H1 (cell line): Measurements from ENCODE around the gene TTC28. TPM values are rescaled to one million over a fixed set of nuclear protein-coding genes. Genes with fewer than 3 reads are reported as not detected.

Experiments
- CTCF ChIA-PET: fragments of 300-600 bp; sonication (Branson Sonifier 250); formaldehyde crosslinking; loops from one replicate; lab custom pipeline; 2021; ENCODE audit not compliant: partially characterized antibody; lab: Charles Lee
- POLR2A ChIA-PET: fragments of 300-600 bp; sonication (Branson Sonifier 250); formaldehyde crosslinking; loops from one replicate; lab custom pipeline; 2021; ENCODE audit warnings: inconsistent platforms; ENCODE audit not compliant: partially characterized antibody; lab: Charles Lee
- DNase-seq, 2 experiments: peaks; one replicate each; pipeline versions ENCODE4 v3.0.0 to v3.0.0-alpha.2; 2010 to 2022; ENCODE audit warnings: low spot score in 2 of 2, low read depth in 1 of 2, mixed read lengths in 1 of 2
- FAIRE-seq: peaks from 2 replicates; lab custom pipeline; 2011; peaks lifted over from hg19 to GRCh38; lab: Jason Lieb, UNC
- H2AFZ ChIP-seq: 2 replicates; pipeline ENCODE4 v1.8.1; 2012; ENCODE audit warnings: low read length, inconsistent platforms
- H2AK5ac ChIP-seq: 2 replicates; pipeline ENCODE4 v1.6.1; 2013; ENCODE audit warnings: low read depth, low read length
- H2BK120ac ChIP-seq: replicated peaks from 2 replicates; pipeline ENCODE3; 2013; ENCODE audit warnings: low read depth, low read length, inconsistent platforms
- H2BK12ac ChIP-seq: 2 replicates; pipeline ENCODE4 v1.6.1; 2013; ENCODE audit warnings: low read depth, low read length
- H2BK15ac ChIP-seq: 2 replicates; pipeline ENCODE4 v1.6.1; 2013; ENCODE audit warnings: low read length
- H2BK20ac ChIP-seq: 2 replicates; pipeline ENCODE4 v1.6.1; 2013; ENCODE audit warnings: low read length
- H2BK5ac ChIP-seq: 2 replicates; pipeline ENCODE4 v1.6.1; 2013; ENCODE audit warnings: low read depth, low read length
- H3K14ac ChIP-seq: 2 replicates; pipeline ENCODE4 v1.6.1; 2013; ENCODE audit warnings: inconsistent platforms; ENCODE audit not compliant: insufficient read length
- H3K18ac ChIP-seq: 2 replicates; pipeline ENCODE4 v1.6.1; 2013; ENCODE audit warnings: low read length; ENCODE audit errors: extremely low read depth
- H3K23ac ChIP-seq: 2 replicates; pipeline ENCODE4 v1.6.1; 2013; ENCODE audit warnings: inconsistent platforms; ENCODE audit not compliant: insufficient read length
- H3K23me2 ChIP-seq: 2 replicates; pipeline ENCODE4 v1.6.1; 2013; ENCODE audit warnings: low read depth, low read length
- H3K27ac ChIP-seq: 2 replicates; pipeline ENCODE4 v1.6.1; 2011; ENCODE audit warnings: low read depth, low read length, inconsistent platforms
- H3K27me3 ChIP-seq, 4 experiments: replicated peaks in 1 of 4; 1 replicate in 1 of 4; 2 replicates in 3 of 4; pipeline versions ENCODE4 v1.6.1 to v1.8.1; 2011 to 2013; ENCODE audit warnings: low read length in 3 of 4, mild to moderate bottlenecking in 3 of 4, inconsistent platforms in 2 of 4, mixed read lengths in 2 of 4, moderate library complexity in 1 of 4; ENCODE audit not compliant: control insufficient read depth in 3 of 4, insufficient read depth in 3 of 4; ENCODE audit errors: extremely low read depth in 1 of 4
- H3K36me3 ChIP-seq, 4 experiments: 2 replicates each; pipeline versions ENCODE4 v1.6.1 to v1.8.1; 2011 to 2013; ENCODE audit warnings: mild to moderate bottlenecking in 4 of 4, low read length in 3 of 4, moderate library complexity in 2 of 4, control low read depth in 1 of 4, inconsistent platforms in 1 of 4; ENCODE audit not compliant: insufficient read depth in 4 of 4, control insufficient read depth in 2 of 4
- H3K4ac ChIP-seq: replicated peaks from 2 replicates; pipeline ENCODE3; 2013; ENCODE audit warnings: low read length, low read depth, mixed read lengths, inconsistent platforms; ENCODE audit not compliant: insufficient read length
- H3K4me1 ChIP-seq, 4 experiments: replicated peaks in 1 of 4; 1 replicate in 1 of 4; 2 replicates in 3 of 4; pipeline versions ENCODE4 v1.6.1 to v1.8.1; 2011 to 2013; ENCODE audit warnings: low read length in 3 of 4, inconsistent platforms in 2 of 4, mixed read lengths in 1 of 4; ENCODE audit not compliant: insufficient read depth in 4 of 4, control insufficient read depth in 3 of 4
- H3K4me2 ChIP-seq, 2 experiments: 2 replicates each; pipeline versions ENCODE4 v1.6.1 to v1.8.1; 2011 to 2013; ENCODE audit warnings: low read depth in 2 of 2, low read length in 2 of 2, control low read depth in 1 of 2, inconsistent platforms in 1 of 2, mild to moderate bottlenecking in 1 of 2; ENCODE audit not compliant: insufficient read depth in 1 of 2
- H3K4me3 ChIP-seq, 4 experiments: fragments of 200-600, 300-600 bp in 1 of 4; sonication (generic), shearing (Covaris generic), sonication (Bioruptor Twin) in 1 of 4; 2 replicates each; pipeline versions ENCODE4 v1.5.1 to v1.8.1; 2011 to 2016; ENCODE audit warnings: low read length in 4 of 4, low read depth in 3 of 4, control low read depth in 2 of 4, inconsistent platforms in 2 of 4, mild to moderate bottlenecking in 2 of 4, mixed read lengths in 1 of 4, moderate library complexity in 1 of 4; ENCODE audit not compliant: insufficient read depth in 2 of 4; ENCODE audit errors: extremely low read depth in 1 of 4
- H3K56ac ChIP-seq: replicated peaks from 2 replicates; pipeline ENCODE3; 2013; ENCODE audit warnings: low read depth, mild to moderate bottlenecking, mixed read lengths, low read length, inconsistent platforms; ENCODE audit not compliant: insufficient read length
- H3K79me1 ChIP-seq: 2 replicates; pipeline ENCODE4 v1.6.1; 2013; ENCODE audit warnings: low read depth, low read length, control low read depth
- H3K79me2 ChIP-seq, 2 experiments: 2 replicates each; pipeline versions ENCODE4 v1.6.1 to v1.8.1; 2012 to 2013; ENCODE audit warnings: low read length in 2 of 2, mild to moderate bottlenecking in 2 of 2, inconsistent platforms in 1 of 2; ENCODE audit not compliant: insufficient read depth in 2 of 2, control insufficient read depth in 1 of 2
- H3K9ac ChIP-seq, 4 experiments: replicated peaks in 1 of 4; 1 replicate in 1 of 4; 2 replicates in 3 of 4; pipeline versions ENCODE4 v1.6.1 to v1.8.1; 2011 to 2013; ENCODE audit warnings: low read depth in 3 of 4, low read length in 3 of 4, control low read depth in 2 of 4, mild to moderate bottlenecking in 2 of 4, moderate library complexity in 2 of 4, inconsistent platforms in 1 of 4; ENCODE audit errors: extremely low read depth in 1 of 4
- H3K9me3 ChIP-seq, 2 experiments: 2 replicates each; pipeline versions ENCODE4 v1.6.1 to v1.8.1; 2012 to 2013; ENCODE audit warnings: mild to moderate bottlenecking in 2 of 2, moderate library complexity in 2 of 2, control low read depth in 1 of 2, inconsistent platforms in 1 of 2, low read depth in 1 of 2, low read length in 1 of 2, mixed read lengths in 1 of 2; ENCODE audit not compliant: insufficient read depth in 2 of 2
- H4K20me1 ChIP-seq, 2 experiments: replicated peaks in 1 of 2; 2 replicates each; pipeline versions ENCODE3 to v1.8.1; 2011 to 2013; ENCODE audit warnings: inconsistent platforms in 2 of 2, low read length in 2 of 2, mild to moderate bottlenecking in 1 of 2; ENCODE audit not compliant: insufficient read depth in 2 of 2, control insufficient read depth in 1 of 2
- H4K5ac ChIP-seq: 2 replicates; pipeline ENCODE4 v1.6.1; 2013; ENCODE audit warnings: low read length, low read depth, mixed read lengths, inconsistent platforms; ENCODE audit not compliant: insufficient read length
- H4K8ac ChIP-seq: 2 replicates; pipeline ENCODE4 v1.8.0; 2013; ENCODE audit warnings: mild to moderate bottlenecking, moderate library complexity, low read length, inconsistent platforms; ENCODE audit not compliant: insufficient read depth; ENCODE audit errors: extremely low read depth
- H4K91ac ChIP-seq: replicated peaks from 2 replicates; pipeline ENCODE3; 2013; ENCODE audit warnings: low read length, mixed read lengths, inconsistent platforms; ENCODE audit not compliant: insufficient read length
- EP300 ChIP-seq, 2 experiments: IDR thresholded peaks; 1 replicate in 1 of 2; 2 replicates in 1 of 2; pipeline ENCODE4 v1.6.1; 2011 to 2012; ENCODE audit warnings: low read depth in 2 of 2, low read length in 2 of 2, mild to moderate bottlenecking in 2 of 2, borderline replicate concordance in 1 of 2, inconsistent platforms in 1 of 2, moderate library complexity in 1 of 2
- NRF1 ChIP-seq: IDR thresholded peaks from 2 replicates; pipeline ENCODE4 v1.6.1; 2011; ENCODE audit warnings: mild to moderate bottlenecking, low read depth, low read length, improper control_type of control experiment
- TEAD4 ChIP-seq: IDR thresholded peaks from 2 replicates; pipeline ENCODE4 v1.6.1; 2012; ENCODE audit warnings: low read depth, low read length, inconsistent platforms, mixed read lengths
- WGBS, 2 experiments: shearing (Covaris generic) in 1 of 2; methylation state at CpG; one replicate each; pipeline versions ENCODE4 v1.1.6 to v1.1.7; 2013 to 2015; ENCODE audit warnings: low lambda C conversion rate in 2 of 2, mixed read lengths in 2 of 2, inconsistent platforms in 1 of 2, low coverage in 1 of 2, missing lambda C conversion rate in 1 of 2; ENCODE audit not compliant: insufficient replicate concordance in 2 of 2, insufficient coverage in 1 of 2, insufficient read length in 1 of 2; ENCODE audit errors: extremely low coverage in 1 of 2, missing lambda C conversion rate in 1 of 2; 5-methylcytosine and 5-hydroxymethylcytosine counted together
- polyA plus RNA-seq, 7 experiments: library from polyadenylated mRNA; depleted of rRNA in 3 of 7; stranded (reverse) in 5 of 7; unstranded in 2 of 7; fragments of >200 nt in 5 of 7; fragments of 200-250 nt in 2 of 7; gene quantifications; 1 replicate in 5 of 7; 2 replicates in 1 of 7; 4 replicates in 1 of 7; pipeline versions ENCODE4 v1.2.1 to v1.2.3, GENCODE V29; 2011 to 2013; ENCODE audit warnings: missing spikeins in 2 of 7, mixed read lengths in 2 of 7
- total RNA-seq: library from RNA; stranded (reverse); fragmentation: NEBNext Ultra II Directional; extraction: Animal tissue kit (Norgen Biotek cat#: 25700); gene quantifications from 2 replicates; pipeline ENCODE4 v1.2.1, GENCODE V29; 2021

The TTC28 gene
- total and polyA plus RNA-seq, 2 of the 8 experiments (the other 6 are each of a cell fraction or from before 2014, with no cell fraction given), result 2.6 to 12.6 TPM

- H2AK5ac ChIP-seq, result no peak overlapping the region
Observed at GRCh38 chr22:28670161-28670560, 9.5 kb downstream of the TTC28 start.

More at GRCh38 chr22:28670161-28670560, 9.5 kb downstream of the TTC28 start:
- Histone ChIP-seq H3K79me1 (no peaks in the 10 kb centered on the region), H3K36me3 (no peaks in the 10 kb centered on the region), H2AFZ (no peak overlapping the region), H4K8ac (no peak overlapping the region), H2BK12ac (no peak overlapping the region), H3K14ac (no peak overlapping the region), H2BK20ac (no peak overlapping the region), H4K20me1 (no peaks in the 10 kb centered on the region), H3K9ac (no peak overlapping the region), H4K5ac (no peak overlapping the region), H2BK120ac (no peak overlapping the region), H3K56ac (no peak overlapping the region), H3K4me1 (no peaks in the 10 kb centered on the region), H2BK5ac (no peak overlapping the region), H3K4me2 (no peak overlapping the region), H3K23ac (no peak overlapping the region), H2BK15ac (no peak overlapping the region), H3K18ac (no peak overlapping the region), H3K4me3 (no peak overlapping the region), H3K9me3 (peaks cover 0 to 6% of the 10 kb centered on the region in 2 experiments; a peak in 1 of 4 replicates), H3K4ac (no peak overlapping the region), H4K91ac (no peak overlapping the region), H3K23me2 (no peaks in the 10 kb centered on the region), H3K79me2 (no peaks in the 10 kb centered on the region), H3K27me3 (no peaks in the 10 kb centered on the region), H3K27ac (no peak overlapping the region)
- DNase-seq, result no peak
- no peak for FAIRE-seq
- ChIA-PET POLR2A (no interaction called here), CTCF (no interaction called here)
- WGBS, 2 experiments, result 95% methylated on average over 4 of the region's 4 CpGs; no CpG with 5 or more reads in 1 of the 2 experiments
- TF ChIP-seq EP300 (IDR thresholded peaks at IDR 0.05; ENCODE audit: borderline replicate concordance in 1 of 2, low read depth in 2 of 2, low read length in 2 of 2) (no peak), NRF1 (no peak), TEAD4 (no peak)
